Measurements from ENCODE around the gene WEE1.

DNA sequence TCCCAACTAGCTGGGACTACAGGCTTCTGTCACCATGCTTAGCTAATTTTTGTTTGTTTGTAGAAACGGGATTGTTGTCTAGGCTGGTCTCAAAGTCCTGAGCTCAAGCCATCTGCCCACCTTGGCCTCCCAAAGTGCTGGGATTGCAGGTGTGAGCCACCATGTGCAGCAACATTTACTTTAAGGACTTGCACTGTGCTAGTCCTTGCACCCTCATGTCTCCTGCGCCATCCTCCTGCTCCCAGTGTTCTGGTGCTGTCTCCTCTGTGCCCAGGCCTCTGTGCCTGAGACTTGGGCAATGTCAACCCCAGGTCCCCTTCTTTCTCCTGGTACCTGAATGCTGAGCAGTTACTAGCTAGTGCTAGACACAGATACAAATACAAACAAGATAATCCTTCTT is 26.7 kb downstream of the WEE1 start:
- TF ChIP-seq SIN3A (IDR thresholded peaks at IDR 0.05; ENCODE audit: borderline replicate concordance, insufficient read depth, low read length) (no peak), POLR2AphosphoS5 (IDR thresholded peaks at IDR 0.05; ENCODE audit: low read depth, low read length) (no peak), REST (IDR thresholded peaks at IDR 0.05; ENCODE audit: insufficient read depth in 1 of 2, low read depth in 2 of 2, low read length in 2 of 2) (no peak), TAF1 (IDR thresholded peaks at IDR 0.05; ENCODE audit: borderline replicate concordance, insufficient read depth, low read length) (no peak)
